Stomach (tissue), 4 donors: Measurements from ENCODE around the gene SLC24A4.

Experiments
- CTCF ChIP-seq, 7 experiments: fragments of 450-650 bp in 4 of 7; fragments of 200-600 bp in 3 of 7; sonication (generic) in 3 of 7; IDR thresholded peaks; one replicate each; pipeline ENCODE4 v1.5.1; 2016 to 2019; ENCODE audit warnings: antibody characterized with exemption in 7 of 7, control low read depth in 2 of 7, mild to moderate bottlenecking in 1 of 7
- EP300 ChIP-seq: sonication (generic); formaldehyde crosslinking; IDR thresholded peaks from one replicate; pipeline ENCODE4 v1.6.1; 2017; ENCODE audit warnings: antibody characterized with exemption
- POLR2A ChIP-seq, 4 donors: fragments of 450-650 bp; IDR thresholded peaks; one replicate each; pipeline ENCODE4 v1.6.1; 2016; ENCODE audit warnings: antibody characterized with exemption in 4 of 4, control low read depth in 2 of 4, mild to moderate bottlenecking in 1 of 4, moderate library complexity in 1 of 4

- TF ChIP-seq EP300 (no peak), POLR2A (IDR thresholded peaks at IDR 0.05) (no peak), CTCF (IDR thresholded peaks at IDR 0.05) (no peak)
Observed at GRCh38 chr14:92366237-92366636, 43.3 kb downstream of the SLC24A4 start.
